Ramos (cell line): ENCODE data around the gene CPNE8.
"Not testable (repeated sequence)": the region's sequence is repeated elsewhere in the genome, so short reads cannot be mapped to it uniquely, and the experiment has no call there.

Source experiments
- in situ Hi-C: fragments of 300-500 bp; cut with MboI; formaldehyde crosslinking; loops from one replicate; pipeline ENCODE4 v1.14.3; 2022; ENCODE audit warnings: low sequenced_read_pairs; ENCODE audit not compliant: unreplicated experiment

CPNE8 gene

DNA sequence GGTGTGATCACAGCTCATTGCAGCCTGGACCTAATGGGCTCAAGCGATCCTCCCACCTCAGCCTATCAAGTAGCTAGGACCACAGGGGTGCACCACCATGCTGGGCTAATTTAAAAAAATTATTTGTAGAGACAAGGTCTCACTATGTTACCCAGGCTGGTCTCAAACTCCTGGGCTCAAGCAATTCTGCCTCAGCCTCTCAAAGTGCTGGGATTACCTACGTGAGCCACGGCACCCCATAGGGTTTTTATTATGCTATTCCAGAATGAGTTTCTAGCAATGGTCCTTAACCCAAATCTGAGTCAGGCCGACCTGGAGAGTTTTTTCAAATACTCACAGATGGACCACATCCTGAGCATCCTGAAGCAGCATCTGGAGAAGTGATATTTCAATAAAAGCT lies 159.8 kb downstream of the CPNE8 start:
- in situ Hi-C loops, result no loop called here

DNA sequence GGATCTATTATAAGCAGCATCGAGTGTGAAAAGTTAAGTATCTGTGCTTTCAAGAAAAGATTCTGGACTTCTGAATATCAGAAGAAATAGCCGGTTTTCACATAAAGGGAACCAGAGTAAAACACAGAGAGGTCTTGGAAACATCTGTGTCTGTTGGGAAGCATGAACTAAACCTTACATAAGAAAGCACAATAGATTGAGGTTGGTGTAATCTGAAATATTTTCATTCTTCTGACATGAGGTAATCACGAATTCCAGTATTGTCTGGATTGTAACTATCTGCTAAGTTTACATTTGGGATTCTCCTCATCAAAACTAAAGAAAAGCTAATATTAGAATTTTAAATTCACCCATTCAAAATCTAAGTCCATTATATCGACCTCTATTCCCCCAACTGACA lies 161.3 kb downstream of the CPNE8 start:
- in situ Hi-C loops, result no loop called here

GRCh38 chr12:38742496-38742895 lies 162.9 kb downstream of the CPNE8 start:
- in situ Hi-C loops, result not testable (repeated sequence)

GRCh38 chr12:38736821-38737220 lies 168.6 kb downstream of the CPNE8 start:
- in situ Hi-C loops, result no loop called here

GRCh38 chr12:38732761-38733160 lies 172.6 kb downstream of the CPNE8 start:
- in situ Hi-C loops, result no loop called here

DNA sequence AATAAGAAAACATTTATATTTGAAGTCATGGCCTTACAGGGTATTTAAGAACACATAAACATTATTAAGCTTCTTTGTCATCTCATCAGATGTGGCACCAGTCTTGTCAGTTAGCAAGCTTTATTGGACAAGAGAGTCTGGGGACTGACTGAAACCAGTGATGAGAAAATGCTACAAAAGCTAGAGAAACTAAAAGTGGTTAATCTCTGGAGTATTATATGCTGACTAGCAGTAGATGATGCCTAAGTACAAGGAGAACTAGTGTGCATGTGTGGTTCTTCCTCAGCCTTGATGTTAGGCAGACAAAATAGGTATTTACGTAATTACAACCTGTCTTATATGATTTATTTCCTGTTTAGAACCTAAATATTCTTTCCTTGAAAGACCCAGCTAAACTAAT lies 176.5 kb downstream of the CPNE8 start:
- in situ Hi-C loops, result no loop called here

GRCh38 chr12:38721611-38722252 lies 183.7 kb downstream of the CPNE8 start:
- in situ Hi-C loops, result no loop called here

- in situ Hi-C loops, result no loop called here
These were observed 184.7 kb downstream of the CPNE8 start for GRCh38 chr12:38720661-38721060.

- in situ Hi-C loops, result no loop called here
These were observed 192.1 kb downstream of the CPNE8 start for GRCh38 chr12:38713294-38713693.

- in situ Hi-C loops, result no loop called here
These were observed 194.3 kb downstream of the CPNE8 start for GRCh38 chr12:38711054-38711453.

GRCh38 chr12:38708466-38708865 lies 196.9 kb downstream of the CPNE8 start:
- in situ Hi-C loops, result no loop called here

GRCh38 chr12:38707648-38708047 lies 197.7 kb downstream of the CPNE8 start:
- in situ Hi-C loops, result no loop called here

GRCh38 chr12:38697289-38697688 lies 208.1 kb downstream of the CPNE8 start:
- in situ Hi-C loops, result no loop called here

DNA sequence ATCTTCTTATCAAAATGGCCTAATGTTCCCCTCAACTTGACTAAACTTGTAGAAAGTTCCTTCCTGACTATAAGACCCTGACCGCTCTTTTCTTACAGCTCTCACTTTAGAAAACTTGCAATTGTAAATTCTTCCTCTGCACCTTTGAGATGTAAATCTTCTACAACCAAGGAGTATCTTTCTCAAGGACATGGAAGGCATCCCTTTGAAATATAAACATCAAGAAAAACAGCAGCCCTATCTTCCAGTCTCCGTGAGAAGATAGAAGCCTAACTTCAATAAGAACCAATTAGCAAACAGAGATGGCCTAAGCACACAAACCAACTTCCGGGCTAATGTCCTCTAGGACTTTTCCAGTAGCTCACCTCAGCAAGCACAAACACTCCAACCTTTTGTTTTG lies 210.3 kb downstream of the CPNE8 start:
- in situ Hi-C loops, result no loop called here

DNA sequence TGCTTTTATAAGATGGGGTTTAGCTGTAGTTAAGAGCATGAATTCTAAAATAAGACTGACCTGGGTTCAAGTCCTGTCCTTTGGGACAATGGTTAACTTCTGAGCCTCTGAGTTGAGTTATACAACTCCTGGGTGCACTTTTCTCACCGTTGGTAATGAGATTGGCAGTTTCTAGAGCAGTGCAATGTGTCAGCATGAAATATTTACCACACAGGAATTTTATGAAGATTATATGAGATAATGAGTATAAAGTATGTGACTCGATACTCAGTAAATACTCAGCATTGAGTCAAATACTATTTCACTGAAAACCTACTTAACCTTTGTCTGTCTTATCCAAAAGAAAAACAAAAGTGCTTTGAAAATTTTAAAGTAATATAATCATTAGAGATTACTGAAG lies 214.2 kb downstream of the CPNE8 start:
- in situ Hi-C loops, result no loop called here

- in situ Hi-C loops, result no loop called here
These were observed 214.7 kb downstream of the CPNE8 start for GRCh38 chr12:38690646-38691045.

- in situ Hi-C loops, result no loop called here
These were observed 215.7 kb downstream of the CPNE8 start for GRCh38 chr12:38689704-38690103.

DNA sequence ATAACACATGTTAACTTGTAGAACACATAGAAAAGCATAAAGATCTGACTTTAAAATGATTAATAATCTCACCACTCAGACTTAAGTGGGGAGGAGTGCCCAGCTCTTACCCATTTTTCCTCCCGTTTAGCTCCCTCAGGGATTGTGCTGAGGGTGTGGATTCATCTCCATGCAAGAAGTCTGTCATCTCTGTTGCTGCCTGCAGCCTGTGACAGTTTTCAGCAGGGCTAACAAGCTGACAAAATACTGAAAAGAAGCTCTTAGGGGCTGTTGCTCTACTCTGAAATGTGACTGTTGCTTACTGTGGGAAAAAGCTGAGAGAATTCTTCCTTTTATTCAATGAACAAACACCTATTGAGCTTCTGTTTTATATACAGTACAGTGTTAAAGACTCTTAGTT lies 216.2 kb downstream of the CPNE8 start:
- in situ Hi-C loops, result no loop called here

DNA sequence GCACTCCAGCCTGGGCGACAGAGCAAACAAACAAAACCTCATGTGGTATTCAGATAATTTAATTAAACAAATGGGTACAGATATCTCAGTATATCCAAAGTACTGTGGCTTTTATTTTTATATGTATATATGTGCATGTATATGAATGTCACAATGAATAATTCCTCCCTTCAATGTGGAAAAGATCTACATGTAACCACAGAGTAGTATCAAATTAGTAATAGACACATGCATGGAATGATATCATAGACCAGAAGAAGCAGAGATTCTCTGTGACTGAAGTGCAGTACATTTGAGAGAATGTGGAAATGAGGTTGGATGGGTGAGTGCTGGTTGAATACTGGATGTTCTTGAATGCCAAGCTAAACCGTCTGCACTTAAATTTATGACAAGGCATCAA lies 222.9 kb downstream of the CPNE8 start:
- in situ Hi-C loops, result no loop called here

DNA sequence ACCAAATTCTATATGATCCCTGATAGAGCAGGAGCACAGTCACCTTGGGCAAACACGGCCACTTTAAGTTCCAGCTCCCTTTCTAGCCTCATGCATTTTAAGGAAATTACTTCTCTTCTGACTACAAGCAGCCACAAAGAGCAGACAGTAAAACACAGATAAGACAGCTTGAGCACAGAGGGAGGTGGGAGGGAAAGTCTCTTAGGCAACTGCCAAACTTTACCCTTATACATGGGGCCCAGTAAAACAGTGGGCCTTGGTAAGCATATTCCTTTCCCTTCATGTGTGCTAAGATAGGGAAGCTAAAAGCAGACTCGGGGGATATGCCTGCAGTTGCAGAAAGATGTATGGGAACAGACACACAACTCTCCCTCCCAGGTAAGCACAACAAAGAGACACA lies 235.9 kb downstream of the CPNE8 start:
- in situ Hi-C loops, result no loop called here

DNA sequence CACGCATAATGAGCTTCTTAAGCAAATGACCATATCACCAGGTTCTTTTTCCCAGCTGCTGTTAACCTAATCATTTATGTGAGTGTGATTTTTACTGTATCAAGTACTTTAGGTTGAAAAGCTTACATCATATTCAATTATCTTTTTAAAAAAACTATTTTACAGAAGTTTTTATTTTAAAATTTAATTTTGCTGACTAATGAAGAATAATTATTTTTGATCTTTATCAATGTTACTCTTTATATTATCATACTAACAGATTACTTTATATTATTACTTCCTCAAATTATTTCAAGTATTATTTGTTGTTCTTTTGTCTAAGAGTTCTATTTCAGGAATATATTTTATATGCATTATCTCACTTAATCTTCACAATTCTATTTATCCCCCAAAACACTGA lies 236.3 kb downstream of the CPNE8 start:
- in situ Hi-C loops, result no loop called here

DNA sequence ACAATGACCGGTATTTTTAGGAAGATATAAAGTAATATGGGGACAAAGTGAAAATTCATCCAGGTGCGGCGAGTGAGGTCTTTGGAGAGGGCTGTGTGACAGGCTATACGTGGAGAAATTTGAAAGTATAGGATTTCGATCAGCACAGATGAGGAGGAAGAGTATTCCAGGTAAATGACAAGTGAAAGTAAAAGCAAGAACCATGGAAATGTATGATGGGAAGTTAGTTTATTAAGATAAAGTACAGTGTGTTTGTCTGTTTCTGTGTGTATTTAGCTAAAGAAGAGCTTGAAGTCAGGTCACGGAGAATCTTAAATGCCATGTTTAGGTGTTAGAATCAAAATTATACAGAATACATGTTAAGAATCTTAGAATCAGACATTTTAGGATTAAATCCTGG lies 239.0 kb downstream of the CPNE8 start:
- in situ Hi-C loops, result no loop called here
